Stimulated activated CD4-positive, alpha-beta T cell treated with anti-CD3 and anti-CD28 coated beads, Interleukin-15, amount 100 ng/mL, for 1 hour (primary cell): ENCODE data around the gene WDR31.

ENCODE experiments used
- DNase-seq, 2 donors: peaks; one replicate each; pipeline ENCODE4 v3.0.0-alpha.2; 2020; ENCODE audit warnings: low read depth in 1 of 2, low spot score in 1 of 2

Gene WDR31

GRCh38 chr9:113341712-113342410 is 1.8 kb upstream of the WDR31 start:
- DNase-seq = no peak

GRCh38 chr9:113337714-113338113 is 2.4 kb downstream of the WDR31 start:
- no peak for DNase-seq

- DNase-seq = no peak
Measured at GRCh38 chr9:113331780-113332179, 8.3 kb downstream of the WDR31 start.

- no peak for DNase-seq
Measured at GRCh38 chr9:113328045-113328782, 11.9 kb downstream of the WDR31 start.

GRCh38 chr9:113326230-113326629 is 13.8 kb downstream of the WDR31 start:
- DNase-seq = no peak

- DNase-seq = no peak
Measured at GRCh38 chr9:113322671-113323070, 17.4 kb downstream of the WDR31 start.

GRCh38 chr9:113320051-113320450 is 20.0 kb downstream of the WDR31 start:
- no peak for DNase-seq

GRCh38 chr9:113319054-113319453 is 21.0 kb downstream of the WDR31 start:
- no peak for DNase-seq

- no peak for DNase-seq
Measured at GRCh38 chr9:113317777-113318176, 22.3 kb downstream of the WDR31 start.

- DNase-seq = no peak
Measured at GRCh38 chr9:113316030-113316429, 24.0 kb downstream of the WDR31 start.

GRCh38 chr9:113315231-113315630 is 24.8 kb downstream of the WDR31 start:
- DNase-seq = no peak

GRCh38 chr9:113313261-113313660 is 26.8 kb downstream of the WDR31 start:
- DNase-seq = no peak

GRCh38 chr9:113311961-113312360 is 28.1 kb downstream of the WDR31 start:
- no peak for DNase-seq

GRCh38 chr9:113310538-113310937 is 29.5 kb downstream of the WDR31 start:
- no peak for DNase-seq

GRCh38 chr9:113309204-113309813 is 30.8 kb downstream of the WDR31 start:
- no peak for DNase-seq

GRCh38 chr9:113307396-113307975 is 32.6 kb downstream of the WDR31 start:
- DNase-seq = no peak

GRCh38 chr9:113306566-113306965 is 33.5 kb downstream of the WDR31 start:
- no peak for DNase-seq

GRCh38 chr9:113302792-113303418 is 37.2 kb downstream of the WDR31 start, which contains the start of gene RNF183:
TSS of gene RNF183 (minus strand) at chr9:113303376. CDS start at chr9:113298184, 5,192 bp downstream.
- DNase-seq = no peak

GRCh38 chr9:113301548-113301947 is 38.5 kb downstream of the WDR31 start:
- DNase-seq = no peak

- DNase-seq = no peak
Measured at GRCh38 chr9:113299800-113300292, 40.2 kb downstream of the WDR31 start.
